Kidney capillary endothelial cell (primary cell): ENCODE data around the gene RBM5.
A peak's percentile ranks its signal among the peaks of the same experiment; 100 is the strongest.
"Not testable (repeated sequence)": the region's sequence is repeated elsewhere in the genome, so short reads cannot be mapped to it uniquely, and the experiment has no call there.

ENCODE experiments used
- DNase-seq: peaks from one replicate; pipeline ENCODE4 v3.0.0-alpha.2; 2018; ENCODE audit warnings: low spot score

The RBM5 gene

GRCh38 chr3:50088725-50089608 is at the start of gene RBM5:
Gene RBM5 (plus strand): TSS chr3:50088919. CDS start chr3:50090435, 1,516 bp downstream.
- DNase-seq: peak; percentile 92

GRCh38 chr3:50044976-50045375 is 43.7 kb upstream of the RBM5 start:
- DNase-seq: no peak

GRCh38 chr3:50047426-50047825 is 41.3 kb upstream of the RBM5 start:
- no peak for DNase-seq

GRCh38 chr3:50050361-50050760 is 38.4 kb upstream of the RBM5 start:
- DNase-seq: no peak

- DNase-seq: no peak
Measured at GRCh38 chr3:50057756-50058155, 31.0 kb upstream of the RBM5 start.

- no peak for DNase-seq
Measured at GRCh38 chr3:50068134-50068533, 20.6 kb upstream of the RBM5 start.

GRCh38 chr3:50078091-50078490 is 10.6 kb upstream of the RBM5 start:
- DNase-seq: no peak

GRCh38 chr3:50078622-50079021 is 10.1 kb upstream of the RBM5 start:
- DNase-seq: no peak

- not testable (repeated sequence) for DNase-seq
Measured at GRCh38 chr3:50084951-50085350, 3.8 kb upstream of the RBM5 start.

GRCh38 chr3:50089609-50089945 is 858 bp downstream of the RBM5 start:
- DNase-seq: peak; percentile 33

- no peak for DNase-seq
Measured at GRCh38 chr3:50090984-50091383, 2.3 kb downstream of the RBM5 start.

- DNase-seq: no peak
Measured at GRCh38 chr3:50095352-50095998, 6.8 kb downstream of the RBM5 start.

GRCh38 chr3:50100386-50100785 is 11.7 kb downstream of the RBM5 start:
- no peak for DNase-seq

- no peak for DNase-seq
Measured at GRCh38 chr3:50100956-50101845, 12.5 kb downstream of the RBM5 start.

GRCh38 chr3:50102558-50102957 is 13.8 kb downstream of the RBM5 start:
- no peak for DNase-seq

GRCh38 chr3:50111757-50112156 is 23.0 kb downstream of the RBM5 start:
- no peak for DNase-seq

- no peak for DNase-seq
Measured at GRCh38 chr3:50112462-50112861, 23.7 kb downstream of the RBM5 start.

GRCh38 chr3:50117120-50117519 is 28.4 kb downstream of the RBM5 start:
- no peak for DNase-seq

- no peak for DNase-seq
Measured at GRCh38 chr3:50118237-50118636, 29.5 kb downstream of the RBM5 start.

GRCh38 chr3:50119786-50120185 is 31.1 kb downstream of the RBM5 start:
- DNase-seq: no peak

- DNase-seq: no peak
Measured at GRCh38 chr3:50120364-50121071, 31.8 kb downstream of the RBM5 start.
